HL-60 (cell line): ENCODE results near the gene GPR161.

ENCODE experiments used
- GABPA ChIP-seq: IDR thresholded peaks from 2 replicates; pipeline ENCODE4 v1.6.1; 2012; ENCODE audit warnings: low read depth
- POLR2AphosphoS5 ChIP-seq: IDR thresholded peaks from 2 replicates; pipeline ENCODE4 v1.6.1; 2012; ENCODE audit warnings: low read depth
- SPI1 ChIP-seq: IDR thresholded peaks from 2 replicates; pipeline ENCODE4 v1.6.1; 2012; ENCODE audit warnings: low read depth, mild to moderate bottlenecking, borderline replicate concordance
- TF ChIP-seq, protein P1 (sequence below): IDR thresholded peaks from one replicate; pipeline ENCODE4 v1.5.1; 2011; ENCODE audit warnings: low read length, control low read depth, inconsistent platforms; ENCODE audit not compliant: insufficient read depth

DNA sequence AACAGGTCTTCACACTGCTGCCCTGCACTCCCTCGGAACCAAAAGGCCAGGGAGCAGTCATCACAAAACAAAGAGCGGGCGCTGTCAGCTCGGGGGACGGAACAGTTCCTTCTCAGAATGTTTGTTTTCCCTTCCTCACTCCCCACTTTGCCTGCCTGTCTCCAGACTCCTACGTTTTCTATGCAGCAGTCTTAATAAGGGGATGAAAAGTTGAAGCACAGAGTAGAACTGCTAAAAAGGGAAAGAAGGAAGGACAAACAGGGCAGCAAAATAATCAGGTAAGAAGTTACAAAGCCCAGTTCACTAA, 738 bp upstream of the GPR161 start:
- TF ChIP-seq, protein P1, sequence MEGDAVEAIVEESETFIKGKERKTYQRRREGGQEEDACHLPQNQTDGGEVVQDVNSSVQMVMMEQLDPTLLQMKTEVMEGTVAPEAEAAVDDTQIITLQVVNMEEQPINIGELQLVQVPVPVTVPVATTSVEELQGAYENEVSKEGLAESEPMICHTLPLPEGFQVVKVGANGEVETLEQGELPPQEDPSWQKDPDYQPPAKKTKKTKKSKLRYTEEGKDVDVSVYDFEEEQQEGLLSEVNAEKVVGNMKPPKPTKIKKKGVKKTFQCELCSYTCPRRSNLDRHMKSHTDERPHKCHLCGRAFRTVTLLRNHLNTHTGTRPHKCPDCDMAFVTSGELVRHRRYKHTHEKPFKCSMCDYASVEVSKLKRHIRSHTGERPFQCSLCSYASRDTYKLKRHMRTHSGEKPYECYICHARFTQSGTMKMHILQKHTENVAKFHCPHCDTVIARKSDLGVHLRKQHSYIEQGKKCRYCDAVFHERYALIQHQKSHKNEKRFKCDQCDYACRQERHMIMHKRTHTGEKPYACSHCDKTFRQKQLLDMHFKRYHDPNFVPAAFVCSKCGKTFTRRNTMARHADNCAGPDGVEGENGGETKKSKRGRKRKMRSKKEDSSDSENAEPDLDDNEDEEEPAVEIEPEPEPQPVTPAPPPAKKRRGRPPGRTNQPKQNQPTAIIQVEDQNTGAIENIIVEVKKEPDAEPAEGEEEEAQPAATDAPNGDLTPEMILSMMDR = no peak
- TF ChIP-seq GABPA = no peak
- no peak for TF ChIP-seq POLR2AphosphoS5
- no peak for TF ChIP-seq SPI1
